Loucy (cell line): ENCODE measurements around the gene KCTD13.
"Not testable (repeated sequence)": the region's sequence is repeated elsewhere in the genome, so short reads cannot be mapped to it uniquely, and the experiment has no call there.

Experiments used
- H2AFZ ChIP-seq: fragments of 200-600 bp; sonication (generic); 2 replicates; pipeline ENCODE4 v1.6.0; 2016; ENCODE audit warnings: antibody characterized with exemption, mild to moderate bottlenecking, low read length, moderate library complexity
- H3F3A ChIP-seq: fragments of 200-600 bp; 2 replicates; pipeline ENCODE4 v1.6.0; 2016; ENCODE audit warnings: antibody characterized with exemption, low read depth, mild to moderate bottlenecking
- H3K27me3 ChIP-seq: fragments of 200-600 bp; sonication (generic); 2 replicates; pipeline ENCODE4 v1.6.1; 2014; ENCODE audit warnings: low read length, mild to moderate bottlenecking; ENCODE audit not compliant: insufficient read depth, poor library complexity, severe bottlenecking
- H3K36me3 ChIP-seq: fragments of 200-600 bp; sonication (generic); 2 replicates; pipeline ENCODE4 v1.6.1; 2016; ENCODE audit warnings: low read length; ENCODE audit not compliant: insufficient read depth
- H3K4me1 ChIP-seq: fragments of 200-600 bp; sonication (generic); 2 replicates; pipeline ENCODE4 v1.5.1; 2014; ENCODE audit warnings: low read length, mild to moderate bottlenecking; ENCODE audit not compliant: insufficient read depth, poor library complexity, severe bottlenecking
- H3K4me2 ChIP-seq: fragments of 200-600 bp; sonication (generic); 2 replicates; pipeline ENCODE4 v1.6.0; 2014; ENCODE audit warnings: antibody characterized with exemption, low read length, low read depth, mild to moderate bottlenecking; ENCODE audit not compliant: poor library complexity, severe bottlenecking
- H3K4me3 ChIP-seq: fragments of 200-600 bp; sonication (generic); 2 replicates; pipeline ENCODE4 v1.5.1; 2014; ENCODE audit warnings: low read length, mild to moderate bottlenecking, mixed read lengths; ENCODE audit not compliant: poor library complexity, severe bottlenecking
- H3K79me2 ChIP-seq: fragments of 200-600 bp; sonication (generic); 2 replicates; pipeline ENCODE4 v1.6.1; 2014; ENCODE audit warnings: low read length; ENCODE audit not compliant: insufficient read depth
- H3K9ac ChIP-seq: fragments of 200-600 bp; sonication (generic); 2 replicates; pipeline ENCODE4 v1.6.0; 2014; ENCODE audit warnings: mild to moderate bottlenecking, low read depth, low read length, moderate library complexity; ENCODE audit not compliant: poor library complexity, severe bottlenecking
- H3K9me2 ChIP-seq: fragments of 200-600 bp; sonication (generic); replicated peaks from 2 replicates; pipeline ENCODE4 v1.6.1; 2016; ENCODE audit warnings: low read depth, low read length, mixed read lengths
- H3K9me3 ChIP-seq: fragments of 200-600 bp; sonication (generic); 2 replicates; pipeline ENCODE4 v1.6.1; 2014; ENCODE audit warnings: mild to moderate bottlenecking, antibody characterized with exemption, low read length, low read depth; ENCODE audit not compliant: insufficient read depth
- H4K20me1 ChIP-seq: fragments of 200-600 bp; sonication (generic); 2 replicates; pipeline ENCODE4 v1.6.0; 2014; ENCODE audit warnings: antibody characterized with exemption, low read length, mild to moderate bottlenecking; ENCODE audit not compliant: insufficient read depth, poor library complexity, severe bottlenecking
- EZH2phosphoT487 ChIP-seq: fragments of 200-600 bp; IDR thresholded peaks from 2 replicates; pipeline ENCODE4 v1.6.1; 2018; ENCODE audit warnings: antibody characterized with exemption, mild to moderate bottlenecking, moderate library complexity, borderline replicate concordance
- TF ChIP-seq, protein P1 (sequence below): fragments of 200-600 bp; sonication (generic); conservative IDR thresholded peaks from 2 replicates; pipeline ENCODE4 v1.5.1; 2014; ENCODE audit warnings: mild to moderate bottlenecking, antibody characterized with exemption, low read length

Gene KCTD13

DNA sequence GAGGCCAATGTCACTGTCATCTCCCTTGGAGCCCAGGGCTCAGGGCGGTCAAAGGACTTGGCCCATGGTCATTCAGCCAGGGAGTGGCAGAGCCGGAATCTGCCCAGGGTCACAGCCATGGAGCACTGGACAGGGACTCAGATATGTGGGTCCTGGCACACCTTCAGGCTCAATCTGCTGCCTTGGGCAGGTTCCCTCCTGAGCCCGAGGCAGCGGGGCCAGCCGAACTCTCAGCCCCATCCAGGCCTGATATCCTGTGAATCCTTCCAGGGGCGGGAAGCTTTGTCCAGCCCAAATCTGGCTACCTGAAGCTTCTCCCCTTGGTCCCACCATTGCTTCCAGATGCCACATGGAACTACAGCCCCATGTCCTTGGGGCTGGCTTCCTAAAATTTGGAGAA is 50.8 kb downstream of the KCTD13 start:
- H3K27me3 ChIP-seq: no peaks in the 10 kb centered on the region
- no peak overlapping the region for H3K4me2 ChIP-seq
- H3K9me2 ChIP-seq: no peaks in the 10 kb centered on the region
- H3K9me3 ChIP-seq: no peaks in the 10 kb centered on the region
- no peak for TF ChIP-seq EZH2phosphoT487
- TF ChIP-seq, protein P1, sequence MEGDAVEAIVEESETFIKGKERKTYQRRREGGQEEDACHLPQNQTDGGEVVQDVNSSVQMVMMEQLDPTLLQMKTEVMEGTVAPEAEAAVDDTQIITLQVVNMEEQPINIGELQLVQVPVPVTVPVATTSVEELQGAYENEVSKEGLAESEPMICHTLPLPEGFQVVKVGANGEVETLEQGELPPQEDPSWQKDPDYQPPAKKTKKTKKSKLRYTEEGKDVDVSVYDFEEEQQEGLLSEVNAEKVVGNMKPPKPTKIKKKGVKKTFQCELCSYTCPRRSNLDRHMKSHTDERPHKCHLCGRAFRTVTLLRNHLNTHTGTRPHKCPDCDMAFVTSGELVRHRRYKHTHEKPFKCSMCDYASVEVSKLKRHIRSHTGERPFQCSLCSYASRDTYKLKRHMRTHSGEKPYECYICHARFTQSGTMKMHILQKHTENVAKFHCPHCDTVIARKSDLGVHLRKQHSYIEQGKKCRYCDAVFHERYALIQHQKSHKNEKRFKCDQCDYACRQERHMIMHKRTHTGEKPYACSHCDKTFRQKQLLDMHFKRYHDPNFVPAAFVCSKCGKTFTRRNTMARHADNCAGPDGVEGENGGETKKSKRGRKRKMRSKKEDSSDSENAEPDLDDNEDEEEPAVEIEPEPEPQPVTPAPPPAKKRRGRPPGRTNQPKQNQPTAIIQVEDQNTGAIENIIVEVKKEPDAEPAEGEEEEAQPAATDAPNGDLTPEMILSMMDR: no peak
- no peaks in the 10 kb centered on the region for H4K20me1 ChIP-seq
- no peak overlapping the region for H2AFZ ChIP-seq
- H3F3A ChIP-seq: no peaks in the 10 kb centered on the region
- H3K79me2 ChIP-seq: no peaks in the 10 kb centered on the region
- H3K4me3 ChIP-seq: no peak overlapping the region
- H3K9ac ChIP-seq: no peak overlapping the region
- no peaks in the 10 kb centered on the region for H3K4me1 ChIP-seq
- no peaks in the 10 kb centered on the region for H3K36me3 ChIP-seq

DNA sequence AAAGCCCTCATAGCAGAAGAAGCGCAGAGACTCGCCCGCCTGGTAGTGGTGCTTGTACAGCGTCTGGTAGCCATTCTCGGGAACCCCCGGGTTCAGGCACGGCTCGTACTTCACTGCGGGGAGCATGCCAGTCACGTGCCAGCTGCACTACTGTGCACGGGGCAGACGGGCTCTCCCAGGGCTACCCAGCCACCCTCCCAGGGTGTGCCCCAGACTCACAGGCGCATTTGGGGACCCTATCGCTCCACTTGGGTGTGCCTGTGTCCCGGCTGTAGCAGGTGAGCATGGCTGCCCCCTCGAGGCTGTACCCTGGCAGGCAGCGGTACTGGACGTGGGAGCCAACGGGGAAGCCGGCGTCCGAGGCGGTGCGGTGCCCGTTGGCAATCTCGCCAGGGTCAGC is 52.7 kb downstream of the KCTD13 start:
- no peak overlapping the region for H2AFZ ChIP-seq
- H3K36me3 ChIP-seq: no peaks in the 10 kb centered on the region
- no peak overlapping the region for H3K4me3 ChIP-seq
- H3K79me2 ChIP-seq: no peaks in the 10 kb centered on the region
- H3K9me3 ChIP-seq: no peaks in the 10 kb centered on the region
- H3K9ac ChIP-seq: no peak overlapping the region
- no peaks in the 10 kb centered on the region for H3K27me3 ChIP-seq
- no peaks in the 10 kb centered on the region for H4K20me1 ChIP-seq
- no peaks in the 10 kb centered on the region for H3K4me1 ChIP-seq
- TF ChIP-seq EZH2phosphoT487: no peak
- TF ChIP-seq, protein P1: no peak
- H3F3A ChIP-seq: no peaks in the 10 kb centered on the region
- H3K9me2 ChIP-seq: no peaks in the 10 kb centered on the region
- no peak overlapping the region for H3K4me2 ChIP-seq

DNA sequence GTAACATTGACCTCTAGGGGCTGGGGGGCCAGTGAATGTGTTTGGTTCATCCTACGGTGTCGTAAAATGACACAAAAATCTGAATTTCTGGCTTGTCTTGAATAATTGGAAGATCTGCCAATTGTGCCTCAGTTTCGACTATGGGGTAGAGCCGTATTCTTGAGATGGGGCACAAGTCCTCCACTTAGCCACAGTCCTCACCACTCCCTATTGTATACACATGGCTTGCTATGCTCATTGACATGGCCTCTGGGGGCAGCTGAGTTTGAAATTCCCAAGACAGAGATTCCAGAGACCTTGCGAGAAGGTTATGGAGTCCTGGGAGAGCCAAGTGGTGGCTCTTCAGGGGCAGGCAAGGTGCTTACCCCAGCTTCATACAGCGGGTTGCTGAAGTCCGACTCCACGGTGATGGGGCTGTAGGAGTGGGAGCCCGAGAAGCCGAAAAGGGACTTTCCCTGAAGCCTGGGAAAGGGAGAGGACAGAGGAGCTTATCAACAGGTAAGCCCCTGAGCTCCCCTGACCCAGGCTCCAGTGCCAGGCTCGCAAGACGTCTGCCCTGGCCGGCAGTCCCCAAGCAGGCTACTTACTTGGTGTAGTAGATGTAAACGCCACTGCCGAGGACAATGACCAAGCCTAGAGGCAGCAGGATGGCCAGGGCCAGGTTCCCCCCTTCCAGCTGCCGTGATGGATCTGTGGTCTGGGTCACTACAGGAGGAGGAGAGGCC is 54.0 kb downstream of the KCTD13 start:
- no peaks in the 10 kb centered on the region for H3K27me3 ChIP-seq
- no peaks in the 10 kb centered on the region for H3F3A ChIP-seq
- H2AFZ ChIP-seq: no peak overlapping the region
- H4K20me1 ChIP-seq: no peaks in the 10 kb centered on the region
- no peak overlapping the region for H3K4me2 ChIP-seq
- H3K9me2 ChIP-seq: no peaks in the 10 kb centered on the region
- no peak for TF ChIP-seq EZH2phosphoT487
- TF ChIP-seq, protein P1: no peak
- no peaks in the 10 kb centered on the region for H3K79me2 ChIP-seq
- H3K4me1 ChIP-seq: peaks cover 5% of the 10 kb centered on the region
- no peaks in the 10 kb centered on the region for H3K36me3 ChIP-seq
- H3K9ac ChIP-seq: no peak overlapping the region
- no peak overlapping the region for H3K4me3 ChIP-seq
- H3K9me3 ChIP-seq: no peaks in the 10 kb centered on the region

DNA sequence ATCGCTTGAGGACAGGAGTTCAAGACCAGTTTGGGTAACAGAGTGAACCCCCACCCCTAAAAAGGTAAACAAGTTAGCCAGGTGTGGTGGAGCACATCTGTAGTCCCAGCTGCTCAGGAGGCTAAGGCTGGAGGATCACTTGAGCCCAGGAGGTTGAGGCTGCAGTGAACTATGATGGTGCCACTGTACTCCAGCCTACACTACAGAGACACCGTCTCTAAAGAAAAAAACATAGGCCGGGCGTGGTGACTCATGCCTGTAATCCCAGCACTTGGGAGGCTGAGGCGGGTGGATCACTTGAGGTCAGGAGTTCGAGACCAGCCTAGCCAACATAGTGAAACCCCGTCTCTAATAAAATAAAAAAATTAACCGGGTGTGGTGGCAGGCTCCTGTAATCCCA is 57.0 kb downstream of the KCTD13 start:
- H2AFZ ChIP-seq, H4K20me1 ChIP-seq, H3K9me2 ChIP-seq, H3F3A ChIP-seq, H3K4me1 ChIP-seq, H3K27me3 ChIP-seq, H3K36me3 ChIP-seq, H3K4me2 ChIP-seq, H3K79me2 ChIP-seq, H3K9me3 ChIP-seq, H3K9ac ChIP-seq, H3K4me3 ChIP-seq: not testable (repeated sequence)
